Measurements from ENCODE around the gene TMEM132A. TPM values are rescaled to one million over a fixed set of nuclear protein-coding genes. Genes with fewer than 3 reads are reported as not detected.
A peak's percentile ranks its signal among the peaks of the same experiment; 100 is the strongest.

The TMEM132A gene
- total and polyA plus RNA-seq, 2 of the 13 experiments (the other 11 are each of a cell fraction or from before 2014, with no cell fraction given): 11.1 to 32.9 TPM

DNA sequence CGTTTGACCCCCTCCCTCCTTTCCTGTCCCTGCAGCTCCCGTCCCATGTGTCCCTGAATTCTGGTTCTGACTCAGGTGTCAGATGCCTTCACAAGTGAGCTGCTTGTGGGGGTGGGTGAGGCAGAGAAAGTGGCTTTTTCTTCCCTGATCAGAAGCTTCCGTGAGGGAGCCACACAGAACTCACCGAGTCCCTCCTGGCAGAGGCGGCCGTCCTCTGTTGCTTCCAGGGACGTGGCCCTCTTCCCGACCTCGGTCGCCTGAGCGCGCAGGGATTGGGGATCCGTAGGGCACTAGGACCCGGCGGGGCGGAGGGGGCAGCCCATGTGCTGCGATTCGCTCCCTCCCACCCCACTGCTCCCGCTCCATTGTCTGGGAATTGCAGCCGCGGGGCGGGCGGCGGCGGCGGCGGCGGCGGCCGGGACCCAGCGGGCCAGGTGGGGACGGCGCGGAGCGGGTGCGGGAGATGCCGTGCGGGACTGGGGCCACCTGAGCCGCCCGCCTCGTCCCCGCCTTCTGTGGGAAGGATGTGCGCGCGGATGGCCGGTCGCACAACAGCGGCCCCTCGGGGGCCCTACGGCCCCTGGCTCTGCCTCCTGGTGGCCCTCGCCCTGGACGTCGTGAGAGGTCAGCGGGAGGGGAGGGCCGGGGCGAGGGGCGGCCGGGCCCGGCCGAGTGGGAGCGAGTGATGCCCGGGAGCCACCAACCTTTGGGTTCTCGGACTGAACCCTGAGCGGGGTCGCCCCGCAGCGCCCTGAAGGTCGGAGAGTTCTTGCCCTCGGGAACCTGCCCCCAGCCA lies at the start of gene TMEM132A (continued):
- TF ChIP-seq, protein P1, sequence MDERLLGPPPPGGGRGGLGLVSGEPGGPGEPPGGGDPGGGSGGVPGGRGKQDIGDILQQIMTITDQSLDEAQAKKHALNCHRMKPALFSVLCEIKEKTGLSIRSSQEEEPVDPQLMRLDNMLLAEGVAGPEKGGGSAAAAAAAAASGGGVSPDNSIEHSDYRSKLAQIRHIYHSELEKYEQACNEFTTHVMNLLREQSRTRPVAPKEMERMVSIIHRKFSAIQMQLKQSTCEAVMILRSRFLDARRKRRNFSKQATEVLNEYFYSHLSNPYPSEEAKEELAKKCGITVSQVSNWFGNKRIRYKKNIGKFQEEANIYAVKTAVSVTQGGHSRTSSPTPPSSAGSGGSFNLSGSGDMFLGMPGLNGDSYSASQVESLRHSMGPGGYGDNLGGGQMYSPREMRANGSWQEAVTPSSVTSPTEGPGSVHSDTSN (CRISPR knock-in tag; IDR thresholded peaks at IDR 0.05): no peak
- TF ChIP-seq BCL6 (CRISPR knock-in tag; IDR thresholded peaks at IDR 0.05) (no peak), REXO4 (CRISPR knock-in tag; IDR thresholded peaks at IDR 0.05; ENCODE audit: borderline replicate concordance) (no peak), DPF2 (CRISPR knock-in tag; IDR thresholded peaks at IDR 0.05; ENCODE audit: borderline replicate concordance, low read depth) (no peak), ZNF292 (CRISPR knock-in tag; IDR thresholded peaks at IDR 0.05; ENCODE audit: borderline replicate concordance, low read depth) (no peak), ZNF598 (CRISPR knock-in tag; IDR thresholded peaks at IDR 0.05; ENCODE audit: borderline replicate concordance) (no peak), YEATS2 (CRISPR knock-in tag; IDR thresholded peaks at IDR 0.05; ENCODE audit: borderline replicate concordance) (peak; percentile 71), ISX (CRISPR knock-in tag; conservative IDR thresholded peaks at IDR 0.05) (no peak), TCF12 (IDR thresholded peaks at IDR 0.05) (no peak), TCF12 (CRISPR knock-in tag; IDR thresholded peaks at IDR 0.05) (no peak), ZNF850 (CRISPR knock-in tag; conservative IDR thresholded peaks at IDR 0.05) (no peak), FOXA3 (CRISPR knock-in tag; IDR thresholded peaks at IDR 0.05) (0 out of 2 replicates have a peak, but pooled peaks have one; percentile 14), ZNF543 (CRISPR knock-in tag; IDR thresholded peaks at IDR 0.05) (no peak), ZNF547 (CRISPR knock-in tag; IDR thresholded peaks at IDR 0.05) (no peak), MTF1 (CRISPR knock-in tag; IDR thresholded peaks at IDR 0.05) (no peak), TARDBP (CRISPR knock-in tag; IDR thresholded peaks at IDR 0.05) (peak; percentile 59; the same call in 1 of the 2 replicates), HMG20A (CRISPR knock-in tag; IDR thresholded peaks at IDR 0.05; ENCODE audit: borderline replicate concordance) (no peak), ZFP62 (CRISPR knock-in tag; IDR thresholded peaks at IDR 0.05) (no peak), ZNF17 (CRISPR knock-in tag; IDR thresholded peaks at IDR 0.05) (no peak)
- TF ChIP-seq, protein P2, sequence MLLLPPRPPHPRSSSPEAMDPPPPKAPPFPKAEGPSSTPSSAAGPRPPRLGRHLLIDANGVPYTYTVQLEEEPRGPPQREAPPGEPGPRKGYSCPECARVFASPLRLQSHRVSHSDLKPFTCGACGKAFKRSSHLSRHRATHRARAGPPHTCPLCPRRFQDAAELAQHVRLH (CRISPR knock-in tag; IDR thresholded peaks at IDR 0.05; ENCODE audit: borderline replicate concordance, low read depth): peak; percentile 67
- TF ChIP-seq, protein P3, sequence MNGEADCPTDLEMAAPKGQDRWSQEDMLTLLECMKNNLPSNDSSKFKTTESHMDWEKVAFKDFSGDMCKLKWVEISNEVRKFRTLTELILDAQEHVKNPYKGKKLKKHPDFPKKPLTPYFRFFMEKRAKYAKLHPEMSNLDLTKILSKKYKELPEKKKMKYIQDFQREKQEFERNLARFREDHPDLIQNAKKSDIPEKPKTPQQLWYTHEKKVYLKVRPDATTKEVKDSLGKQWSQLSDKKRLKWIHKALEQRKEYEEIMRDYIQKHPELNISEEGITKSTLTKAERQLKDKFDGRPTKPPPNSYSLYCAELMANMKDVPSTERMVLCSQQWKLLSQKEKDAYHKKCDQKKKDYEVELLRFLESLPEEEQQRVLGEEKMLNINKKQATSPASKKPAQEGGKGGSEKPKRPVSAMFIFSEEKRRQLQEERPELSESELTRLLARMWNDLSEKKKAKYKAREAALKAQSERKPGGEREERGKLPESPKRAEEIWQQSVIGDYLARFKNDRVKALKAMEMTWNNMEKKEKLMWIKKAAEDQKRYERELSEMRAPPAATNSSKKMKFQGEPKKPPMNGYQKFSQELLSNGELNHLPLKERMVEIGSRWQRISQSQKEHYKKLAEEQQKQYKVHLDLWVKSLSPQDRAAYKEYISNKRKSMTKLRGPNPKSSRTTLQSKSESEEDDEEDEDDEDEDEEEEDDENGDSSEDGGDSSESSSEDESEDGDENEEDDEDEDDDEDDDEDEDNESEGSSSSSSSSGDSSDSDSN (CRISPR knock-in tag; IDR thresholded peaks at IDR 0.05): no peak
- TF ChIP-seq, protein P4, sequence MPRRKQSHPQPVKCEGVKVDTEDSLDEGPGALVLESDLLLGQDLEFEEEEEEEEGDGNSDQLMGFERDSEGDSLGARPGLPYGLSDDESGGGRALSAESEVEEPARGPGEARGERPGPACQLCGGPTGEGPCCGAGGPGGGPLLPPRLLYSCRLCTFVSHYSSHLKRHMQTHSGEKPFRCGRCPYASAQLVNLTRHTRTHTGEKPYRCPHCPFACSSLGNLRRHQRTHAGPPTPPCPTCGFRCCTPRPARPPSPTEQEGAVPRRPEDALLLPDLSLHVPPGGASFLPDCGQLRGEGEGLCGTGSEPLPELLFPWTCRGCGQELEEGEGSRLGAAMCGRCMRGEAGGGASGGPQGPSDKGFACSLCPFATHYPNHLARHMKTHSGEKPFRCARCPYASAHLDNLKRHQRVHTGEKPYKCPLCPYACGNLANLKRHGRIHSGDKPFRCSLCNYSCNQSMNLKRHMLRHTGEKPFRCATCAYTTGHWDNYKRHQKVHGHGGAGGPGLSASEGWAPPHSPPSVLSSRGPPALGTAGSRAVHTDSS (CRISPR knock-in tag; conservative IDR thresholded peaks at IDR 0.05): no peak
- TF ChIP-seq, protein P5, sequence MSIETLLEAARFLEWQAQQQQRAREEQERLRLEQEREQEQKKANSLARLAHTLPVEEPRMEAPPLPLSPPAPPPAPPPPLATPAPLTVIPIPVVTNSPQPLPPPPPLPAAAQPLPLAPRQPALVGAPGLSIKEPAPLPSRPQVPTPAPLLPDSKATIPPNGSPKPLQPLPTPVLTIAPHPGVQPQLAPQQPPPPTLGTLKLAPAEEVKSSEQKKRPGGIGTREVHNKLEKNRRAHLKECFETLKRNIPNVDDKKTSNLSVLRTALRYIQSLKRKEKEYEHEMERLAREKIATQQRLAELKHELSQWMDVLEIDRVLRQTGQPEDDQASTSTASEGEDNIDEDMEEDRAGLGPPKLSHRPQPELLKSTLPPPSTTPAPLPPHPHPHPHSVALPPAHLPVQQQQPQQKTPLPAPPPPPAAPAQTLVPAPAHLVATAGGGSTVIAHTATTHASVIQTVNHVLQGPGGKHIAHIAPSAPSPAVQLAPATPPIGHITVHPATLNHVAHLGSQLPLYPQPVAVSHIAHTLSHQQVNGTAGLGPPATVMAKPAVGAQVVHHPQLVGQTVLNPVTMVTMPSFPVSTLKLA (IDR thresholded peaks at IDR 0.05): no peak
